H1 (cell line): ENCODE results near the gene SMTNL2. TPM values are rescaled to one million over a fixed set of nuclear protein-coding genes. Genes with fewer than 3 reads are reported as not detected.

ENCODE experiments used
- KDM4A ChIP-seq: IDR thresholded peaks from one replicate; pipeline ENCODE4 v1.7.1; 2012; ENCODE audit warnings: low read depth, mild to moderate bottlenecking, moderate library complexity, low read length, inconsistent platforms; ENCODE audit not compliant: severe bottlenecking
- SIRT6 ChIP-seq: IDR thresholded peaks from one replicate; pipeline ENCODE4 v1.7.1; 2012; ENCODE audit warnings: low read length, inconsistent platforms
- TAF7 ChIP-seq: optimal IDR thresholded peaks from 2 replicates; pipeline ENCODE3; 2011; ENCODE audit warnings: low read depth, mild to moderate bottlenecking, inconsistent platforms, low read length, moderate library complexity, borderline replicate concordance
- TBP ChIP-seq: IDR thresholded peaks from 2 replicates; pipeline ENCODE4 v1.6.1; 2011; ENCODE audit warnings: low read depth, low read length, improper control_type of control experiment
- polyA plus RNA-seq, 7 experiments: library from polyadenylated mRNA; depleted of rRNA in 3 of 7; stranded (reverse) in 5 of 7; unstranded in 2 of 7; fragments of >200 nt in 5 of 7; fragments of 200-250 nt in 2 of 7; gene quantifications; 1 replicate in 5 of 7; 2 replicates in 1 of 7; 4 replicates in 1 of 7; pipeline versions ENCODE4 v1.2.1 to v1.2.3, GENCODE V29; 2011 to 2013; ENCODE audit warnings: missing spikeins in 2 of 7, mixed read lengths in 2 of 7
- total RNA-seq: library from RNA; stranded (reverse); fragmentation: NEBNext Ultra II Directional; extraction: Animal tissue kit (Norgen Biotek cat#: 25700); gene quantifications from 2 replicates; pipeline ENCODE4 v1.2.1, GENCODE V29; 2021
- TF ChIP-seq, protein P1 (sequence below): IDR thresholded peaks from 2 replicates; pipeline ENCODE4 v1.6.1; 2012; ENCODE audit warnings: low read length, inconsistent platforms
- TF ChIP-seq, protein P2 (sequence below): IDR thresholded peaks from 2 replicates; pipeline ENCODE4 v1.6.1; 2012; ENCODE audit warnings: inconsistent platforms

Gene SMTNL2
- total and polyA plus RNA-seq, 2 of the 8 experiments (the other 6 are each of a cell fraction or from before 2014, with no cell fraction given) = 3.6 to 4.5 TPM

DNA sequence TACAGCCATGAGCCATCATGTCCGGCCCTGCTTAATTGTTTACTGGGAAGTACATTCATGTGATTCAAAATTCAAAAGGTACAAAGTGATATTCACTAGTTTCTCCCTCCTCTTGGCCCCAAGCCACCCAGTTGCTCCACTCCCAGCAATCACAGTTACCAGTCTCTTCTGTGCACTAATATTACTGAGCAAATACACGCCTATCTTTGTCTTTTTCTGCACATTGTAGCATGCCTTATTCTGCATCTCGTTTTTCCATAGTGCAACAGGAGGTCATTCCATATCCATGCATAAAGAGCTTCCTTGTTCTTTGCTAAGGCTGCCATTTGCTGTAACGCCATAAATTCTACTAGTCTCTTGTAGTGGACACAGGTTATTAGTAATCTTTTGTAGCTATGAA lies 59.3 kb downstream of the SMTNL2 start (continued):
- TF ChIP-seq, protein P1, sequence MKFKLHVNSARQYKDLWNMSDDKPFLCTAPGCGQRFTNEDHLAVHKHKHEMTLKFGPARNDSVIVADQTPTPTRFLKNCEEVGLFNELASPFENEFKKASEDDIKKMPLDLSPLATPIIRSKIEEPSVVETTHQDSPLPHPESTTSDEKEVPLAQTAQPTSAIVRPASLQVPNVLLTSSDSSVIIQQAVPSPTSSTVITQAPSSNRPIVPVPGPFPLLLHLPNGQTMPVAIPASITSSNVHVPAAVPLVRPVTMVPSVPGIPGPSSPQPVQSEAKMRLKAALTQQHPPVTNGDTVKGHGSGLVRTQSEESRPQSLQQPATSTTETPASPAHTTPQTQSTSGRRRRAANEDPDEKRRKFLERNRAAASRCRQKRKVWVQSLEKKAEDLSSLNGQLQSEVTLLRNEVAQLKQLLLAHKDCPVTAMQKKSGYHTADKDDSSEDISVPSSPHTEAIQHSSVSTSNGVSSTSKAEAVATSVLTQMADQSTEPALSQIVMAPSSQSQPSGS = no peak
- TF ChIP-seq KDM4A (no peak), SIRT6 (no peak), TAF7 (no peak), TBP (no peak)
- TF ChIP-seq, protein P2, sequence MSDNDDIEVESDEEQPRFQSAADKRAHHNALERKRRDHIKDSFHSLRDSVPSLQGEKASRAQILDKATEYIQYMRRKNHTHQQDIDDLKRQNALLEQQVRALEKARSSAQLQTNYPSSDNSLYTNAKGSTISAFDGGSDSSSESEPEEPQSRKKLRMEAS = no peak
- TF ChIP-seq, all 59 proteins: peak for 0
